HepG2 (cell line): ENCODE measurements around the gene AEBP1. TPM values are rescaled to one million over a fixed set of nuclear protein-coding genes. Genes with fewer than 3 reads are reported as not detected.
A peak's percentile ranks its signal among the peaks of the same experiment; 100 is the strongest.

Experiments
- DMAP1 ChIP-seq: IDR thresholded peaks from 2 replicates; pipeline ENCODE4 v1.6.1; 2016
- DR1 ChIP-seq: sonication (generic); formaldehyde crosslinking; IDR thresholded peaks from 2 replicates; pipeline ENCODE4 v1.8.0; 2021; ENCODE audit warnings: mild to moderate bottlenecking, missing genetic modification reagents, inconsistent platforms
- FIP1L1 ChIP-seq: fragments of 200-400 bp; formaldehyde crosslinking; IDR thresholded peaks from 2 replicates; pipeline ENCODE4 v1.6.1; 2018; ENCODE audit warnings: low read depth, mild to moderate bottlenecking, low read length, moderate library complexity, borderline replicate concordance; ENCODE audit not compliant: insufficient read depth
- KAT8 ChIP-seq: IDR thresholded peaks from 2 replicates; pipeline ENCODE4 v1.6.1; 2016; ENCODE audit warnings: missing genetic modification reagents, missing compliant biosample characterization
- MEF2D ChIP-seq: sonication (generic); formaldehyde crosslinking; IDR thresholded peaks from 2 replicates; pipeline ENCODE4 v1.5.1; 2020; ENCODE audit warnings: mild to moderate bottlenecking, missing genetic modification reagents
- NCOA2 ChIP-seq: sonication (generic); formaldehyde crosslinking; IDR thresholded peaks from 2 replicates; pipeline ENCODE4 v1.8.0; 2022; ENCODE audit warnings: inconsistent platforms
- NR3C1 ChIP-seq: sonication (generic); formaldehyde crosslinking; IDR thresholded peaks from 2 replicates; pipeline ENCODE4 v1.4.0; 2020; ENCODE audit warnings: missing genetic modification reagents
- TGIF2 ChIP-seq: IDR thresholded peaks from 2 replicates; pipeline ENCODE4 v1.6.1; 2016; ENCODE audit warnings: control low read depth, missing compliant biosample characterization
- WIZ ChIP-seq: sonication (generic); formaldehyde crosslinking; IDR thresholded peaks from 2 replicates; pipeline ENCODE4 v1.5.1; 2020; ENCODE audit warnings: mild to moderate bottlenecking, missing genetic modification reagents
- XRCC5 ChIP-seq: fragments of 200-400 bp; formaldehyde crosslinking; optimal IDR thresholded peaks from 2 replicates; pipeline ENCODE3; 2017; ENCODE audit warnings: mild to moderate bottlenecking, low read length
- ZNF24 ChIP-seq: fragments of 450-650 bp; IDR thresholded peaks from 2 replicates; pipeline ENCODE4 v1.6.1; 2017; ENCODE audit warnings: antibody characterized with exemption, mild to moderate bottlenecking
- ZNF441 ChIP-seq: sonication (generic); formaldehyde crosslinking; IDR thresholded peaks from 2 replicates; pipeline ENCODE4 v1.7.0; 2021; ENCODE audit warnings: missing genetic modification reagents, borderline replicate concordance
- ZNF501 ChIP-seq: sonication (generic); formaldehyde crosslinking; IDR thresholded peaks from 2 replicates; pipeline ENCODE4 v1.5.1; 2020; ENCODE audit warnings: mild to moderate bottlenecking, moderate library complexity, missing genetic modification reagents
- ZNF737 ChIP-seq: sonication (generic); formaldehyde crosslinking; IDR thresholded peaks from 2 replicates; pipeline ENCODE4 v1.5.0; 2020; ENCODE audit warnings: missing genetic modification reagents, mild to moderate bottlenecking, borderline replicate concordance
- ZNF746 ChIP-seq: sonication (generic); formaldehyde crosslinking; IDR thresholded peaks from 2 replicates; pipeline ENCODE4 v1.8.0; 2022; ENCODE audit warnings: mild to moderate bottlenecking, missing genetic modification reagents
- ZNF747 ChIP-seq: sonication (generic); formaldehyde crosslinking; IDR thresholded peaks from 2 replicates; pipeline ENCODE4 v1.8.1; 2023; ENCODE audit warnings: missing genetic modification reagents, mild to moderate bottlenecking, borderline replicate concordance
- ZNF75D ChIP-seq: sonication (generic); formaldehyde crosslinking; IDR thresholded peaks from 2 replicates; pipeline ENCODE4 v1.8.1; 2023; ENCODE audit warnings: missing genetic modification reagents, mild to moderate bottlenecking, borderline replicate concordance
- polyA plus RNA-seq, 8 experiments: library from polyadenylated mRNA; depleted of rRNA in 3 of 8; stranded (reverse) in 7 of 8; unstranded in 1 of 8; fragments of >200 nt; fragmentation: Illumina TruSeq in 4 of 8; extraction: Trizol in 4 of 8; gene quantifications; 2 replicates each; pipeline versions ENCODE4 v1.2.1 to v1.2.3, GENCODE V29; 2011 to 2016; ENCODE audit warnings: low read depth in 4 of 8, missing spikeins in 1 of 8, mixed read lengths in 1 of 8; ENCODE audit not compliant: insufficient read depth in 1 of 8
- total RNA-seq, 5 experiments: library from RNA; depleted of rRNA; stranded (reverse); fragments of >200 nt; fragmentation: Illumina TruSeq; extraction: Trizol; gene quantifications; 2 replicates each; pipeline ENCODE4 v1.2.3, GENCODE V29; 2016; ENCODE audit warnings: low read depth in 1 of 5
- TF ChIP-seq, protein P1 (sequence below): sonication (generic); formaldehyde crosslinking; IDR thresholded peaks from 2 replicates; pipeline ENCODE4 v1.5.1; 2020; ENCODE audit warnings: mild to moderate bottlenecking, missing genetic modification reagents
- TF ChIP-seq, protein P2 (sequence below): IDR thresholded peaks from 2 replicates; pipeline ENCODE4 v1.6.1; 2016
- TF ChIP-seq, protein P3 (sequence below): sonication (generic); formaldehyde crosslinking; IDR thresholded peaks from 2 replicates; pipeline ENCODE4 v1.4.0; 2020; ENCODE audit warnings: mild to moderate bottlenecking, missing genetic modification reagents
- TF ChIP-seq, protein P4 (sequence below): sonication (generic); formaldehyde crosslinking; IDR thresholded peaks from 2 replicates; pipeline ENCODE4 v1.8.0; 2022; ENCODE audit warnings: missing genetic modification reagents, mild to moderate bottlenecking, borderline replicate concordance
- TF ChIP-seq, protein P5 (sequence below): sonication (generic); formaldehyde crosslinking; IDR thresholded peaks from 2 replicates; pipeline ENCODE4 v1.4.0; 2020; ENCODE audit warnings: missing genetic modification reagents

Gene AEBP1
- total and polyA plus RNA-seq, 2 of the 13 experiments (the other 11 are each of a cell fraction or from before 2014, with no cell fraction given): 0.22 to 0.55 TPM

DNA sequence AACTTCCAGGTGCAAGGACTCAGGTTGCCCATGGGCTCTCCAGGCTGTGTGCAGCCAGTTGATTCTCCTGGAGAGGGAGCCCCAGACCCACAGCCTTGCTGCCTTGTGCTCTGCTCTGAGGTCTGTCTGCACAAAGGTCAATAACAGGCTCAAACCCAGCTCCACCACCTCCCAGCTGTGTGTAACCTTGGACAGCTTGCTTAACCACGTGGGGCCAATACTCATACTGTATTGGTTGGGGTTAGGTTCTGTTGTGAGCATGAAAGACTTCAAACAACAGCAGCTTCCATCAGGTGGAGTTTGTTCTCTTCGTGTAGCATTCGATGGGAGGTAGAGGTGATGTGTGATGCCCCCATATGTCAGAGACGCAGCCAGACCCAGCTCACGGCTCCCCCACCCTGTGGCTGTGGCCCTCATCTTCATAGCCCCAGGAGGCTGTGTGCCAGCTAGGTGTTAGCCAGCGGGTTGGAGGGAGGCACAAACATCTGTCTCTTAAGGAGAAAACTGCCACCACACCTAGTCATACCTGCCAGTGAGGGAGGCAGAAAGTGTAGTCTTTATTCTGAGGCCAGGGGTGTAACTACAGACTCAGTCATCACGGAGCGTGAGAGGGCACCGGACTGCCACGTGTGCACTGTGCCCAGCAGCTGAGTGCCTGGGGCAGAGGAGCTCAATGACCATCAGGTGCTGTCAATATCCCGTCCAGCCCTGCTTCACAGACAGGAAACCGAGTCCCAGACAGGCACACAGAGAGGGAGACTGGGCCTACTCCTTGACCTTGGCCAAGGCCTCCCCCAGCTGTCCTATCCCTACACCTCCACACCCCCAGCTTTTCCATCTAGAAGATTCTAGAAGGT is 27.3 kb downstream of the AEBP1 start (continued):
- TF ChIP-seq, protein P1, sequence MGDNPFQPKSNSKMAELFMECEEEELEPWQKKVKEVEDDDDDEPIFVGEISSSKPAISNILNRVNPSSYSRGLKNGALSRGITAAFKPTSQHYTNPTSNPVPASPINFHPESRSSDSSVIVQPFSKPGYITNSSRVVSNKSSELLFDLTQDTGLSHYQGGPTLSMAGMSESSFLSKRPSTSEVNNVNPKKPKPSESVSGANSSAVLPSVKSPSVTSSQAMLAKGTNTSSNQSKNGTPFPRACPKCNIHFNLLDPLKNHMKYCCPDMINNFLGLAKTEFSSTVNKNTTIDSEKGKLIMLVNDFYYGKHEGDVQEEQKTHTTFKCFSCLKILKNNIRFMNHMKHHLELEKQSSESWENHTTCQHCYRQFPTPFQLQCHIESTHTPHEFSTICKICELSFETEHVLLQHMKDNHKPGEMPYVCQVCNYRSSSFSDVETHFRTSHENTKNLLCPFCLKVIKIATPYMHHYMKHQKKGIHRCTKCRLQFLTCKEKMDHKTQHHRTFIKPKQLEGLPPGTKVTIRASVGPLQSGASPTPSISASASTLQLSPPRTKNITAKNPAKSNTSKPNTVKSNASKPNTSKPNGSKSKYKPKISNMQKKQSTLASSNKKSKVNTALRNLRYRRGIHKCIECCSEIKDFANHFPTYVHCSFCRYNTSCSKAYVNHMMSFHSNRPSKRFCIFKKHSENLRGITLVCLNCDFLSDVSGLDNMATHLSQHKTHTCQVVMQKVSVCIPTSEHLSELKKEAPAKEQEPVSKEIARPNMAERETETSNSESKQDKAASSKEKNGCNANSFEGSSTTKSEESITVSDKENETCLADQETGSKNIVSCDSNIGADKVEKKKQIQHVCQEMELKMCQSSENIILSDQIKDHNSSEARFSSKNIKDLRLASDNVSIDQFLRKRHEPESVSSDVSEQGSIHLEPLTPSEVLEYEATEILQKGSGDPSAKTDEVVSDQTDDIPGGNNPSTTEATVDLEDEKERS (CRISPR knock-in tag): no peak
- TF ChIP-seq, protein P2, sequence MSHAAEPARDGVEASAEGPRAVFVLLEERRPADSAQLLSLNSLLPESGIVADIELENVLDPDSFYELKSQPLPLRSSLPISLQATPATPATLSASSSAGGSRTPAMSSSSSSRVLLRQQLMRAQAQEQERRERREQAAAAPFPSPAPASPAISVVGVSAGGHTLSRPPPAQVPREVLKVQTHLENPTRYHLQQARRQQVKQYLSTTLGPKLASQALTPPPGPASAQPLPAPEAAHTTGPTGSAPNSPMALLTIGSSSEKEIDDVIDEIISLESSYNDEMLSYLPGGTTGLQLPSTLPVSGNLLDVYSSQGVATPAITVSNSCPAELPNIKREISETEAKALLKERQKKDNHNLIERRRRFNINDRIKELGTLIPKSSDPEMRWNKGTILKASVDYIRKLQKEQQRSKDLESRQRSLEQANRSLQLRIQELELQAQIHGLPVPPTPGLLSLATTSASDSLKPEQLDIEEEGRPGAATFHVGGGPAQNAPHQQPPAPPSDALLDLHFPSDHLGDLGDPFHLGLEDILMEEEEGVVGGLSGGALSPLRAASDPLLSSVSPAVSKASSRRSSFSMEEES: peak; percentile 22; the same call in 1 of the 2 replicates
- TF ChIP-seq ZNF24: no peak
- TF ChIP-seq ZNF441: no peak; the same call in 1 of the 2 replicates
- TF ChIP-seq NR3C1 (CRISPR knock-in tag): no peak
- TF ChIP-seq ZNF747 (CRISPR knock-in tag): 0 out of 2 replicates have a peak, but pooled peaks have one; percentile 43
- no peak for TF ChIP-seq ZNF75D
- TF ChIP-seq FIP1L1: no peak
- TF ChIP-seq, protein P3, sequence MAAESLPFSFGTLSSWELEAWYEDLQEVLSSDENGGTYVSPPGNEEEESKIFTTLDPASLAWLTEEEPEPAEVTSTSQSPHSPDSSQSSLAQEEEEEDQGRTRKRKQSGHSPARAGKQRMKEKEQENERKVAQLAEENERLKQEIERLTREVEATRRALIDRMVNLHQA (CRISPR knock-in tag): no peak
- TF ChIP-seq ZNF501 (CRISPR knock-in tag): peak; percentile 33; the same call in 1 of the 2 replicates
- peak; percentile 80; the same call in 1 of the 2 replicates for TF ChIP-seq TGIF2 (CRISPR knock-in tag)
- TF ChIP-seq ZNF746 (CRISPR knock-in tag): no peak; the same call in 1 of the 2 replicates
- TF ChIP-seq KAT8: peak; percentile 61
- TF ChIP-seq MEF2D (CRISPR knock-in tag): no peak; the same call in 1 of the 2 replicates
- TF ChIP-seq WIZ: no peak
- TF ChIP-seq, protein P4, sequence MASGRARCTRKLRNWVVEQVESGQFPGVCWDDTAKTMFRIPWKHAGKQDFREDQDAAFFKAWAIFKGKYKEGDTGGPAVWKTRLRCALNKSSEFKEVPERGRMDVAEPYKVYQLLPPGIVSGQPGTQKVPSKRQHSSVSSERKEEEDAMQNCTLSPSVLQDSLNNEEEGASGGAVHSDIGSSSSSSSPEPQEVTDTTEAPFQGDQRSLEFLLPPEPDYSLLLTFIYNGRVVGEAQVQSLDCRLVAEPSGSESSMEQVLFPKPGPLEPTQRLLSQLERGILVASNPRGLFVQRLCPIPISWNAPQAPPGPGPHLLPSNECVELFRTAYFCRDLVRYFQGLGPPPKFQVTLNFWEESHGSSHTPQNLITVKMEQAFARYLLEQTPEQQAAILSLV (CRISPR knock-in tag): no peak
- TF ChIP-seq ZNF737 (CRISPR knock-in tag): no peak
- TF ChIP-seq NCOA2 (CRISPR knock-in tag): no peak; the same call in none of the 2 replicates
- peak; percentile 86 for TF ChIP-seq XRCC5
- no peak for TF ChIP-seq DR1 (CRISPR knock-in tag)
- TF ChIP-seq, protein P5, sequence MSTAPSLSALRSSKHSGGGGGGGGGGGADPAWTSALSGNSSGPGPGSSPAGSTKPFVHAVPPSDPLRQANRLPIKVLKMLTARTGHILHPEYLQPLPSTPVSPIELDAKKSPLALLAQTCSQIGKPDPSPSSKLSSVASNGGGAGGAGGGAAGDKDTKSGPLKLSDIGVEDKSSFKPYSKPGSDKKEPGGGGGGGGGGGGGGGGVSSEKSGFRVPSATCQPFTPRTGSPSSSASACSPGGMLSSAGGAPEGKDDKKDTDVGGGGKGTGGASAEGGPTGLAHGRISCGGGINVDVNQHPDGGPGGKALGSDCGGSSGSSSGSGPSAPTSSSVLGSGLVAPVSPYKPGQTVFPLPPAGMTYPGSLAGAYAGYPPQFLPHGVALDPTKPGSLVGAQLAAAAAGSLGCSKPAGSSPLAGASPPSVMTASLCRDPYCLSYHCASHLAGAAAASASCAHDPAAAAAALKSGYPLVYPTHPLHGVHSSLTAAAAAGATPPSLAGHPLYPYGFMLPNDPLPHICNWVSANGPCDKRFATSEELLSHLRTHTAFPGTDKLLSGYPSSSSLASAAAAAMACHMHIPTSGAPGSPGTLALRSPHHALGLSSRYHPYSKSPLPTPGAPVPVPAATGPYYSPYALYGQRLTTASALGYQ (CRISPR knock-in tag): no peak
- peak; percentile 26; the same call in 1 of the 2 replicates for TF ChIP-seq DMAP1 (CRISPR knock-in tag)
